Measurements from ENCODE around the gene RRAS2.

DNA sequence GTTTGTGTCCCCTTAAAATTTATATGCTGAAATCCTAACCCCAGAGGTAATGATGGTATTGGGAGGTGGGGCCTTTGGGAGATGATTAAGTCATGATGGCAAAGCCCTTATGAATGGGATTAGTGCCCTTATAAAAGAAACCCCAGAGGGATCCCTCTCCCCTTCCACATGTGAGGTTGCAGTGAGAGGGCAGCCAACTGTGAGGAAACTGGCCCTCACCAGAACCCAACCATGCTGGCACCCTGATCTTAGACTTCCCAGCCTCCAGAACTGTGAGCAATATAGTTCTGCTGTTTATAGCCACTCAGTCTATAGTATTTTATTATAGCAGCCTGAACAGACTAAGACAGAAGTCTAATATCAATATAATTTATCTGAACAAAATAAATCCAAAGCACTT lies 27.1 kb upstream of the RRAS2 start:
- TF ChIP-seq, protein P1, sequence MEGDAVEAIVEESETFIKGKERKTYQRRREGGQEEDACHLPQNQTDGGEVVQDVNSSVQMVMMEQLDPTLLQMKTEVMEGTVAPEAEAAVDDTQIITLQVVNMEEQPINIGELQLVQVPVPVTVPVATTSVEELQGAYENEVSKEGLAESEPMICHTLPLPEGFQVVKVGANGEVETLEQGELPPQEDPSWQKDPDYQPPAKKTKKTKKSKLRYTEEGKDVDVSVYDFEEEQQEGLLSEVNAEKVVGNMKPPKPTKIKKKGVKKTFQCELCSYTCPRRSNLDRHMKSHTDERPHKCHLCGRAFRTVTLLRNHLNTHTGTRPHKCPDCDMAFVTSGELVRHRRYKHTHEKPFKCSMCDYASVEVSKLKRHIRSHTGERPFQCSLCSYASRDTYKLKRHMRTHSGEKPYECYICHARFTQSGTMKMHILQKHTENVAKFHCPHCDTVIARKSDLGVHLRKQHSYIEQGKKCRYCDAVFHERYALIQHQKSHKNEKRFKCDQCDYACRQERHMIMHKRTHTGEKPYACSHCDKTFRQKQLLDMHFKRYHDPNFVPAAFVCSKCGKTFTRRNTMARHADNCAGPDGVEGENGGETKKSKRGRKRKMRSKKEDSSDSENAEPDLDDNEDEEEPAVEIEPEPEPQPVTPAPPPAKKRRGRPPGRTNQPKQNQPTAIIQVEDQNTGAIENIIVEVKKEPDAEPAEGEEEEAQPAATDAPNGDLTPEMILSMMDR (IDR thresholded peaks at IDR 0.05) = no peak
- TF ChIP-seq POLR2A (IDR thresholded peaks at IDR 0.05) = no peak
